Activated CD8-positive, alpha-beta T cell treated with anti-CD3 and anti-CD28 coated beads for 36 hours (primary cell): ENCODE data around the gene STXBP4. TPM values are rescaled to one million over a fixed set of nuclear protein-coding genes. Genes with fewer than 3 reads are reported as not detected.

ENCODE experiments used
- ATAC-seq: fragments of 200-7000 bp; cut with Tn5 transposase; one replicate; pipeline ENCODE4 v1.10.0; 2021; ENCODE audit warnings: mild to moderate bottlenecking, moderate library complexity
- CTCF ChIA-PET: fragments of 350-600 bp; sonication (Branson Sonifier 250); formaldehyde crosslinking; loops from one replicate; lab custom pipeline; 2021; ENCODE audit warnings: antibody characterized with exemption; lab: Charles Lee
- POLR2A ChIA-PET: fragments of 350-600 bp; sonication (Branson Sonifier 250); formaldehyde crosslinking; loops from one replicate; lab custom pipeline; 2021; ENCODE audit warnings: antibody characterized with exemption; lab: Charles Lee
- DNase-seq: peaks from one replicate; pipeline ENCODE4 v3.0.0-alpha.2; 2020
- H3K27ac Mint-ChIP-seq: one replicate; pipeline ENCODE4 v1.8.0; 2021; ENCODE audit warnings: mild to moderate bottlenecking, mixed read lengths
- H3K27me3 Mint-ChIP-seq: one replicate; pipeline ENCODE4 v1.8.0; 2021; ENCODE audit warnings: mixed read lengths
- H3K36me3 Mint-ChIP-seq: one replicate; pipeline ENCODE4 v1.8.0; 2021; ENCODE audit warnings: low read depth, mixed read lengths
- H3K4me1 Mint-ChIP-seq: one replicate; pipeline ENCODE4 v1.8.0; 2021; ENCODE audit warnings: low read depth, mixed read lengths
- H3K4me3 Mint-ChIP-seq: one replicate; pipeline ENCODE4 v1.8.0; 2021; ENCODE audit warnings: mild to moderate bottlenecking, moderate library complexity, mixed read lengths
- H3K9me3 Mint-ChIP-seq: one replicate; pipeline ENCODE4 v1.8.0; 2021; ENCODE audit warnings: mixed read lengths
- intact Hi-C: fragments of 100-400 bp; cut with micrococcal nuclease; formaldehyde crosslinking; loops from one replicate; pipeline ENCODE4 v1.10.0; 2022
- total RNA-seq, 2 experiments: library from RNA; stranded (reverse); gene quantifications; one replicate each; pipeline ENCODE4 v1.2.3, GENCODE V29; 2021
- TF ChIP-seq, protein P1 (sequence below): fragments of 200-600 bp; IDR thresholded peaks from one replicate; pipeline ENCODE4 v1.8.0; 2022; ENCODE audit warnings: antibody characterized with exemption, mild to moderate bottlenecking

STXBP4 gene
- total RNA-seq, 2 experiments from 2014 or later: 4.8 to 6.4 TPM

DNA sequence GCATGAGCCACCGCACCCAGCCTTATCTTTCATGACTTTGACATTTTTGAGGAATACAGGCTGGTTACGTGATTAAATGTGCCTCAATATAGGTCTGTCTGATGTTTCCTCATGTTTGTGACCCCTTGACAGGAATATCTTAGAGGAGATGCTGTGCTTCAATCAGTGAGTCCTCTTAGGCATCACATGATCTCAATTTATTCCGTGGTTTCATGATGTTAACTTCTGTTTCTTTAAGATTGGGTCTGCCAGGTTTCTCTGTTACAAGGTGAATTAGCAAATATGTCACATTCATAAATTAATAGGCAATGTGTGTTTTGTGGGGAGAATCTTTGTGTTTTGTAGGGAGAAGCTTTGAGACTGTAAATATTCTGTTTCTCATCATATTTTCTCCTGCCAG, 3.3 kb downstream of the STXBP4 start:
- intact Hi-C loops: no loop called here
- no peaks in the 10 kb centered on the region for H3K27me3 Mint-ChIP-seq
- no peak overlapping the region for H3K27ac Mint-ChIP-seq
- DNase-seq: no peak
- no peak overlapping the region for H3K4me3 Mint-ChIP-seq
- TF ChIP-seq, protein P1, sequence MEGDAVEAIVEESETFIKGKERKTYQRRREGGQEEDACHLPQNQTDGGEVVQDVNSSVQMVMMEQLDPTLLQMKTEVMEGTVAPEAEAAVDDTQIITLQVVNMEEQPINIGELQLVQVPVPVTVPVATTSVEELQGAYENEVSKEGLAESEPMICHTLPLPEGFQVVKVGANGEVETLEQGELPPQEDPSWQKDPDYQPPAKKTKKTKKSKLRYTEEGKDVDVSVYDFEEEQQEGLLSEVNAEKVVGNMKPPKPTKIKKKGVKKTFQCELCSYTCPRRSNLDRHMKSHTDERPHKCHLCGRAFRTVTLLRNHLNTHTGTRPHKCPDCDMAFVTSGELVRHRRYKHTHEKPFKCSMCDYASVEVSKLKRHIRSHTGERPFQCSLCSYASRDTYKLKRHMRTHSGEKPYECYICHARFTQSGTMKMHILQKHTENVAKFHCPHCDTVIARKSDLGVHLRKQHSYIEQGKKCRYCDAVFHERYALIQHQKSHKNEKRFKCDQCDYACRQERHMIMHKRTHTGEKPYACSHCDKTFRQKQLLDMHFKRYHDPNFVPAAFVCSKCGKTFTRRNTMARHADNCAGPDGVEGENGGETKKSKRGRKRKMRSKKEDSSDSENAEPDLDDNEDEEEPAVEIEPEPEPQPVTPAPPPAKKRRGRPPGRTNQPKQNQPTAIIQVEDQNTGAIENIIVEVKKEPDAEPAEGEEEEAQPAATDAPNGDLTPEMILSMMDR: no peak
- CTCF ChIA-PET: no interaction called here
- H3K9me3 Mint-ChIP-seq: no peaks in the 10 kb centered on the region
- POLR2A ChIA-PET: no interaction called here
- no peaks in the 10 kb centered on the region for H3K36me3 Mint-ChIP-seq
- H3K4me1 Mint-ChIP-seq: peaks cover 19% of the 10 kb centered on the region
- ATAC-seq: no peak

DNA sequence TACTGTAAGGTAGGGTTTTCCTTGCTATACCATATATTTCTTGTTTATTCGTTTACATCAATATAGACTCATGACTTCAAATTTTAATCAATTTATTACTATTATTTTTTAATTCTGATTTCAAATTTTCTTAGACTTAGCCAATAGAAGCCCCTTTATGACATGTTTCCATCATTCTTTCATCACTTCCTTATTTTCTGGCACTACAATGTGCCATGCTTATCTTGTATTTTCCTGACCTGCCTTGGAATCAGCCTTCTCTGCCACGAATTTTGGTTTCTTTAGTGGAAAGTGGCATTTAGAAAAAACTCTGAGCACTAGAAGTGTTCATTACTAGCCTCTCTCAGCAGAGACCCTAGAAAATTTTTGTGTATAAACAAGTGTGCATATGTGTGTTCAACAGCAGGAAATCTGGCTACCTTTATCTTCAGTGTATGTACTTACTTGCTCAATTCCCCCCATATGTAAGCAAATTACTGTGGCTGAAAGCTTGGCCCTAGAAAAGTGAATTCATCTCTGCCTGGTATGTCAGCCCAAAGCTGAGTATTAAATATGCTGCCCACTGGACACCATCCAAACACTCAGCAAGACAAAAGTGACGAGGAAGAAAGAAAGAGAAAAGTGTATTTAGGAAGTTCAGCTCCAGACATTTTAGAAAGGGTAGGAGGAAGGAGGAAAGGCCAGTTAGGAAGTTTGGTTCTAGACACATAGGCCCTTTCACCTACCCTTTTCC, 4.0 kb downstream of the STXBP4 start:
- ATAC-seq: no peak
- TF ChIP-seq, protein P1: no peak

DNA sequence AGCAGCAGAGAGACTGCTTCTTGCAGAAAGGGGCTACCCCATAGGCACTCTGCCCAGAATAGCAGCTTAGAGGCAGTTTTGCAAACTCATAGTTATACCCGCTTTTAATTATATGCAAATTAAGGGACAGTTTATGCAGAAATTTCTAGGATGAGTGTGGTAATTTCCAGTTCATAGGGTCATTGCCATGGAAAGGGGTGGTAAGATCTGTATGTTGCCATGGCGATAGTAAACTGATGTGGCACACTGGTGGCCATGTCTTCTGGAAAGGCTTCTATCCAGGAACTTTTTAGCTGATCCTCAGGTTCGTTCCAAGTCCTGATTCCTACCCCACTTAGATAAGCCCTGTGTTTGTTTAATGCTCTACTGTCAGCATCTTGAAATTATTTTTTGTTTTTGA, 6.2 kb downstream of the STXBP4 start:
- Mint-ChIP-seq H3K27me3 (no peaks in the 10 kb centered on the region), H3K36me3 (peaks cover 3% of the 10 kb centered on the region), H3K27ac (no peak overlapping the region), H3K4me3 (no peak overlapping the region), H3K9me3 (no peaks in the 10 kb centered on the region), H3K4me1 (peaks cover 16% of the 10 kb centered on the region)
- DNase-seq: no peak
- CTCF ChIA-PET: no interaction called here
- intact Hi-C loops: no loop called here
- no peak for ATAC-seq
- TF ChIP-seq, protein P1: no peak
- POLR2A ChIA-PET: no interaction called here

More for the DNA sequence above, 4.0 kb downstream of the STXBP4 start:
- Mint-ChIP-seq H3K4me3 (no peak overlapping the region), H3K36me3 (no peaks in the 10 kb centered on the region), H3K4me1 (peaks cover 13% of the 10 kb centered on the region), H3K27me3 (no peaks in the 10 kb centered on the region), H3K9me3 (no peaks in the 10 kb centered on the region), H3K27ac (no peak overlapping the region)
- POLR2A ChIA-PET: no interaction called here
- DNase-seq: no peak
- intact Hi-C loops: no loop called here
- CTCF ChIA-PET: interaction anchor here (1.0 to 1.5 kb wide), 3 partner anchors 20 to 384 kb away, joined by 3 to 6 read pairs (median 3); no protein-coding TSS in a partner anchor

DNA sequence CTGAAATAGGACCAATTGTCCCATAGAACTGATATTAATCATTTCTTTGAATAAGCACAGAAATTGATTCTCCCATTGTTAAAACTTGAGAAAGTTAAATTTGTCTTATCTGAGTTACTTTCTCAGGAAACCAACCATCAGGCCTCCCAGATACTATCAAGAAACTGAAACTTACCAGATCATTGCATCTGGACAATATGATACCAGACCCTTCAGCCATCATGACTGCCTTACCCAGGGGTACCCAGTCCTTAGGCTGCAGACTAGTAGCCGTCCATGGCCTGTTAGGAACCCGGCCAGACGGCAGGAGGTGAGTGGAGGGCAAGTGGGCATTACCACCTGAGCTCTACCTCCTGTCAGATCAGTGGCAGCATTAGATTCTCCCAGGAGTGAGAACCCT, 7.8 kb downstream of the STXBP4 start:
- no peaks in the 10 kb centered on the region for H3K27me3 Mint-ChIP-seq
- peaks cover 7% of the 10 kb centered on the region for H3K36me3 Mint-ChIP-seq
- ChIA-PET CTCF (no interaction called here), POLR2A (no interaction called here)
- no peak for DNase-seq
- no peaks in the 10 kb centered on the region for H3K9me3 Mint-ChIP-seq
- no peak overlapping the region for H3K4me3 Mint-ChIP-seq
- TF ChIP-seq, protein P1: no peak
- no peak for ATAC-seq
- peaks cover 9% of the 10 kb centered on the region for H3K4me1 Mint-ChIP-seq
- intact Hi-C loops: no loop called here
- H3K27ac Mint-ChIP-seq: no peak overlapping the region

DNA sequence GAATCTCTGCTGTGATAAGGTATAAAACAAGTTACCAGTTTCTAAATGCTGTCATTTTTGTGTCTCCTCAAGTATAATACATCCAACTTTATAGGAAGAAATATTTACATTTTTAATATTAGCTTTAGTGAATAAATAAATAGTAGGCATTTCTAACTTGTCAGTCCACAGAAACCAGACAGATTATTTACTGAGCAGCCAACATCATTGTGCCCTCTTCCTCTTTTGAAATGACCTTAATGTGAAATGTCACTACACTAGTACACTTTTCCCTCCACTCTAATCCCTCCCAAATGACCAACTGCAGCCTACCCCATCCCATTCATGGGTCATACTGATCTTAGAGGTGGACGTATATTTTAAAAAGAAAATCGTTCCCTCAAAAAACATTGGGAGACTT, 9.2 kb downstream of the STXBP4 start:
- no peak overlapping the region for H3K4me3 Mint-ChIP-seq
- no peaks in the 10 kb centered on the region for H3K27me3 Mint-ChIP-seq
- CTCF ChIA-PET: interaction anchor here (1.1 kb wide), 1 partner anchor 19 kb away, joined by 3 read pairs; no protein-coding TSS in a partner anchor
- no peaks in the 10 kb centered on the region for H3K9me3 Mint-ChIP-seq
- ATAC-seq (no peak), DNase-seq (no peak)
- peaks cover 7% of the 10 kb centered on the region for H3K36me3 Mint-ChIP-seq
- TF ChIP-seq, protein P1: no peak
- POLR2A ChIA-PET: interaction anchor here (1.1 kb wide), 1 partner anchor 9 kb away, joined by 3 read pairs; no protein-coding TSS in a partner anchor
- peaks cover 6% of the 10 kb centered on the region for H3K4me1 Mint-ChIP-seq
- no peak overlapping the region for H3K27ac Mint-ChIP-seq
- intact Hi-C loops: no loop called here
